Measurements from ENCODE around the gene ZNF521.

The ZNF521 gene

GRCh38 chr18:25223899-25224886 is 127.8 kb downstream of the ZNF521 start:
- DNase-seq: no peak

GRCh38 chr18:25223211-25223610 is 128.8 kb downstream of the ZNF521 start:
- DNase-seq: no peak

GRCh38 chr18:25222648-25223047 is 129.3 kb downstream of the ZNF521 start:
- DNase-seq: no peak

- no peak for DNase-seq
These were observed 141.3 kb downstream of the ZNF521 start for GRCh38 chr18:25210622-25211021.

GRCh38 chr18:25192065-25192464 is 159.9 kb downstream of the ZNF521 start:
- no peak for DNase-seq

- no peak for DNase-seq
These were observed 161.5 kb downstream of the ZNF521 start for GRCh38 chr18:25190472-25190871.

- no peak for DNase-seq
These were observed 162.4 kb downstream of the ZNF521 start for GRCh38 chr18:25189391-25190185.

GRCh38 chr18:25187521-25188192 is 164.3 kb downstream of the ZNF521 start:
- no peak for DNase-seq

- no peak for DNase-seq
These were observed 165.1 kb downstream of the ZNF521 start for GRCh38 chr18:25186871-25187270.

GRCh38 chr18:25181993-25182392 is 170.0 kb downstream of the ZNF521 start:
- no peak for DNase-seq

- no peak for DNase-seq
These were observed 170.4 kb downstream of the ZNF521 start for GRCh38 chr18:25181581-25181980.

- no peak for DNase-seq
These were observed 170.9 kb downstream of the ZNF521 start for GRCh38 chr18:25180973-25181548.

- no peak for DNase-seq
These were observed 174.3 kb downstream of the ZNF521 start for GRCh38 chr18:25177631-25178030.

GRCh38 chr18:25176518-25177042 is 175.4 kb downstream of the ZNF521 start:
- DNase-seq: no peak

- no peak for DNase-seq
These were observed 176.1 kb downstream of the ZNF521 start for GRCh38 chr18:25175558-25176517.

- no peak for DNase-seq
These were observed 177.6 kb downstream of the ZNF521 start for GRCh38 chr18:25174324-25174723.

GRCh38 chr18:25171334-25171733 is 180.6 kb downstream of the ZNF521 start:
- DNase-seq: no peak

- DNase-seq: no peak
These were observed 181.6 kb downstream of the ZNF521 start for GRCh38 chr18:25170402-25170801.

- no peak for DNase-seq
These were observed 182.3 kb downstream of the ZNF521 start for GRCh38 chr18:25169701-25170100.

GRCh38 chr18:25167612-25168410 is 184.2 kb downstream of the ZNF521 start:
- no peak for DNase-seq

All from NCI-H146 (cell line).